SH-SY5Y (cell line): ENCODE results near the gene PPOX.

Source experiments
- GATA2 ChIP-seq: IDR thresholded peaks from 2 replicates; pipeline ENCODE4 v1.6.1; 2011; ENCODE audit warnings: mild to moderate bottlenecking, low read depth, low read length
- GATA3 ChIP-seq: IDR thresholded peaks from 2 replicates; pipeline ENCODE4 v1.6.1; 2011; ENCODE audit warnings: low read depth, mild to moderate bottlenecking, low read length, moderate library complexity

PPOX gene

GRCh38 chr1:161209790-161210409 is 43.7 kb downstream of the PPOX start:
- no peak for TF ChIP-seq GATA2
- no peak for TF ChIP-seq GATA3

GRCh38 chr1:161214369-161214768 is 48.1 kb downstream of the PPOX start:
- no peak for TF ChIP-seq GATA2
- TF ChIP-seq GATA3 = no peak

GRCh38 chr1:161215076-161215475 is 48.9 kb downstream of the PPOX start, which contains the start of gene FCER1G:
FCER1G (plus strand) TSS chr1:161215295; CDS start chr1:161215322, 27 bp downstream.
- TF ChIP-seq GATA3 = no peak
- TF ChIP-seq GATA2 = no peak

GRCh38 chr1:161216945-161217712 is 50.9 kb downstream of the PPOX start:
- no peak for TF ChIP-seq GATA2
- no peak for TF ChIP-seq GATA3

- TF ChIP-seq GATA3 (no peak), GATA2 (no peak)
These were observed 51.6 kb downstream of the PPOX start for GRCh38 chr1:161217831-161218230.

- TF ChIP-seq GATA2 = no peak
- no peak for TF ChIP-seq GATA3
These were observed 52.3 kb downstream of the PPOX start for GRCh38 chr1:161218301-161219077.

GRCh38 chr1:161219078-161219892 is 53.1 kb downstream of the PPOX start:
- TF ChIP-seq GATA2 = no peak
- TF ChIP-seq GATA3 = no peak

DNA sequence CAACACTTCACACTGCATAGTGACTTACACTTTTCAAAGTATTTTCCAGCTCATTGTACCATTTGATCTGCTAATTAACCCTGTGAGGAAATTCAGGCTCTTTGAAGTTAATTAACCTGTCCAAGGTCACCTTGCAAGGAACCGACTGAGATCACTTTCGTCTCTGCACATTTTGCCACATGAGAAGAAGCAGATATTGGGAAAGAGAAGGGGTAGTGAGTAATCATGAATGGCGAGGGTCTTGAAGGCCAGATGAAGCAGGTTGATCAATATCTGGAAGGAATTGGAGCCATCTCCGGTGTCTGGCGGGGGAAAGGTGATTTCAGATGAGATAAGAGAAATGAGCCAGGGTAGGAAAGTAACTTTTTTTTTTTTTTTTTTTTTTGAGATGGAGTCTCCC is 53.8 kb downstream of the PPOX start:
- no peak for TF ChIP-seq GATA2
- TF ChIP-seq GATA3 = no peak
